Renal cortex interstitium (tissue), 11 donors: Measurements from ENCODE around the gene EGLN1. TPM values are rescaled to one million over a fixed set of nuclear protein-coding genes. Genes with fewer than 3 reads are reported as not detected.

Experiments used
- DNase-seq, 11 donors: peaks; one replicate each; pipeline ENCODE4 v3.0.0-alpha.2; 2013; ENCODE audit warnings: low read depth in 9 of 11, low spot score in 4 of 11; ENCODE audit errors: extremely low read depth in 1 of 11
- polyA plus RNA-seq, 3 donors: library from polyadenylated mRNA; unstranded; fragments of 120-200 nt; gene quantifications; one replicate each; pipeline ENCODE4 v1.2.1, GENCODE V29; 2013; ENCODE audit not compliant: insufficient read length in 3 of 3

The EGLN1 gene
- polyA plus RNA-seq, 3 donors, result 43.7 to 48.1 (median 46.1) TPM

DNA sequence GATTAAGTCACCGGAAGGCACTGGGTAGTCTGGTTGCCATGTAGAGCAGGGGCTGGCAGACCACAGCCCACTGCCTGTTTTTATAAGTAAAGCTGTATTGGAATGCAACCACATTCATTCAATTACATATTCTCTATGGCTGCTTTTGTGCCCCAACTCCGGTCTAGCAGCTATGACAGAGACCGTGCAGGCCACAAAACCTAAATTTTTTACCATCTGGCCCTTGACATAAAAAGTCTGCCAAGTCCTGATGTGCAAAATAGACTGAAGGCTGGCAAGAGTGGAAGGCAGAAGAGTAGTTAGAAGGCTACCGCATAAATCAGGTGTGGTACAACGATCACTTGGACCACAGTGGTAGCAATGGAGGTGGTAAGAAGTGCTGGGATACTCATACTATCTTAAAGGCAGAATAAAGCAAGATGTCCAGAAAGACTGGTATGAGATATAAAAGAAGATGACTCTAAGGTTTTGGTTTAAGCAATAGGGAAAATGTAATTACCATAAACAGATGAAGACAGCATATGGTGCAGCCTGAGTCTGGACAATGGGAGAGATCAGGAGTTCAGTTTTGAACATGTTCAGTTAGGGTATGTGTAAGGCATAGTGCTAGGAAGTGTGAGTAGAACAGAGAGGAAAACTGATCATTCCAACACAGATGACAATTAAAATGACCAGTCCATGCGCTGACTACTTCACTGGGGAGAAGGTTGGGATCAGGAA is 37.2 kb downstream of the EGLN1 start:
- DNase-seq, result no peak

DNA sequence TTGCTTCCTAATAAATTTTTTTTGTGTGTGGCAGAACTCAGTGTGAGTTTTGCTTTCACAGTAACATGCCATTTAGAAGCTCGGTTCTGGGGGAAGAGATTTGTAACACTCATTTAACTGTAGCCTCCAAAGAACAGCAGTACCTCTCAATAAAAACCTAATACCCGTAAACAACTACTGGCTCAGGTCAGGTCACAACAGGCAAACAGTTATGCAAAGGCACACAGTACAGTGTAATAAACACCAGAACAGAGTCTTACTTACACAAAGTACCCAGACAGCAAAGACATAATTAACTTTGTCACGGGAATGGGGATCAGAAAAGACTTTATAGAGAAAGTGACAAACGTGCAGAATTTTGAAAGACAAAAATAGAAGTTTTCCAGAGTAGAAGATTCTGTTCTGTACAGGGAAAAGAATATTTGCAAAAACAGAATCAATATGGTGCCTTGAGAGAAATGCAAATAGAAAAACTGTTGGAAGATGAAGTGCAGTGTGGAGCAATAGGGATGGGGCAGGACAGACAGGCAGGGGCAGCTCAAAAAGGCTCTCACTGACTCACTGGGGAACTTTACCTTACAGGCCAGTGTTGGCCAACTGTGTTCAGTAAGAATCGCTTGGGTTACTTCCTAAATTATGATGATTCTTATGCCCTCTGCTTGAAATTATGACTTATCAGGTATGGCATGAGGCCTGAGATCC is 38.8 kb downstream of the EGLN1 start:
- DNase-seq, result peak in 1 of 11 donors; percentile 19

DNA sequence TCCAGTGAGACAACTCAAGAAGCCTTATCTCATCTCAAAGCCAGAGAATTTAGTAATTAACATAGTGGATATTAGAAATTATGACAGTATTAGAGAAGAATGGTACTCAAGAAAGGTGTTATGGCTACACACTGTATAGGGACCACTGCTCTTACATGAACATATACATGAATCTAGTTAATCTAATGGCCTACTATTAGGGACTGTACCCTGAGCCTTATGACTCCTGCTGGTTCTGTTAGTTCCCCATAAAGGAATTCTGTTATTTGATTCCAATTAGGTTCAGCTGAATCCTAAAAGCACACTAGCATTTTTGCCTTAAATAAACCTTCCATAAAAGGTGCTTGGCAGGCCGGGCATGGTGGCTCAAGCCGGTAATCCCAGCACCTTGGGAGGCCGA is 39.7 kb downstream of the EGLN1 start:
- no peak for DNase-seq

DNA sequence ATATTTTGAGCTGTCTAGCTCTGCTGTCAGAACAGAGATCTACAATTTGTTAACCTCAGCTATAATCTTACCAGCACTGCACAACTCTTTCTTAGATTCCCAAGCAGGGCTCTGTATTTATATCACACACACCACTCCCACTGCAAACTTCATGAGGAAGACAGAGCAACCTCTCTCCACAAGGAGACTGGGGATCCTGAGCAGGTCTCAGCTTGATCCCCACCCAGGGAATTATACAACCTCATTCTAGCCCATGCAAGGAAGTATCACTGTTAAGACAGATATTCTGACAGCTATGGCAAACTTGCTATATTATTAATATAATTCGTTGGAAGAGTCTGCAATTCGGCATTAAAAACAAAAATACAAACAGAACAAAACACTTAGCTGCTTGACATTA is 40.4 kb downstream of the EGLN1 start:
- DNase-seq, result no peak

DNA sequence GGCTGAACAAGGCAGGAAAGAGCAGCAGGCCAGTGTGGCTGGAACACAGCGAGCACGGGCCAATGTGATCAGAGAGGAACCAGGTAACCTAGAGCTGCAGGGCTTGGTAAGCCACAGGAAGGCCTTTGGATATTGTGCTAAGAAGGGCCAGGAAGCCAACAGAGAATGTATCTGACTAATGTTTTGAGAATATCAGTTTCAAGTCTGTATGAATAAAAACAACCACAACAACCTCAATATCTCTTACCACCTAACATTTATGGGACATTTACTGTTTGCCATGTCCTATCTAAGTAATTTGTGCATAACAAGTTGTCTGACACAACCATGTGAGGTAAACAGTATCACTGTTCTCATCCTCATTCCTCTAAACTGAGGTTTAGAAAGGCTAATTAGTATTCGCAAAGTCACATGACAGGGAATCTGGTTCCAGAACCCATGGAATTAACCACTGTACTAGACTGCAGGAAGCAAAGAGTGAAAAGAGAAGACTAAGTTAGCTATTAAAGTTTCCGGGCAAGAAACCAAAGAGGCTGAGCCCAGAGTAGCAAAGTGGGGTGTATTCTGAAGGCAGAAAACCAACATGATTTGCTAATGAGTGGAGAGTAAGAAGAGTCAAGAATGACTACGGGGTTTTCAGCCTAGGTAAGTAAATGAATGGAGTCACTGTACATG is 45.1 kb downstream of the EGLN1 start:
- no peak for DNase-seq

DNA sequence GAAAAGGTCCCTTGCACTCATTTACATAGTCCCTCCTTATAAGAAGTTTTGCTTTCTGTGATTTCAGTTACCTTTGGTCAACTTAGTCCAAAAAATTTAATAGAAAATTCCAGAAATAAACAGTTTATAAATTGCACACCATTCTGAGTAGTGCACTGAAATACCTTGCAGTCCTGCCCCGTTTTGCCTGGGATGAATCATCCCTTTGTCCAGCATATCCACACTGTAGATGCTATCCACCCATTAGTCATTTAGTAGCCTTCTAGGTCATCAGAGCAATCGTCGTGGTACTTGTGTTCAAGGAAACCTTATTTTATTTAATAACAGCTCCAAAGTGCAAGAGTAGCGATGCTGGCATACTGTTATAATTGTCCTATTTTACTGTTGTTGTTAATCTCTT is 46.0 kb downstream of the EGLN1 start:
- DNase-seq, result no peak

DNA sequence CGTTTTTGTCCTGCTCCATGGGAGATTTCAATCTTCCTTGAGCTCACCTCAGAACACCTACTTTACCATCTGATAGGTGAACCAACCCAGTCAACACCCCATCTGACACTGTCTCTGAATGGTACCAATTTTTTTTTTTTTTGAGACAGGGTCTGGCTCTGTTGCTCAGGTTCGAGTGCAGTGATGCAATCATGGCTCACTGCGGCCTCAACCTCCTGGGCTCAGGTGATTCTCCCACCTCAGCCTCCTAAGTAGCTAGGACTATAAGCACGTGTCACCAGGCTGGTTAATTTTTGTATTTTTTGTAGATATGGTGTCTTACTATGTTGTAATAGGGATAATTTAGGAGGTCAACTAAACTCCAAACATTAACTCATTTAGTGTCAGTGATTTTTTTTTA is 47.7 kb downstream of the EGLN1 start:
- DNase-seq, result no peak

DNA sequence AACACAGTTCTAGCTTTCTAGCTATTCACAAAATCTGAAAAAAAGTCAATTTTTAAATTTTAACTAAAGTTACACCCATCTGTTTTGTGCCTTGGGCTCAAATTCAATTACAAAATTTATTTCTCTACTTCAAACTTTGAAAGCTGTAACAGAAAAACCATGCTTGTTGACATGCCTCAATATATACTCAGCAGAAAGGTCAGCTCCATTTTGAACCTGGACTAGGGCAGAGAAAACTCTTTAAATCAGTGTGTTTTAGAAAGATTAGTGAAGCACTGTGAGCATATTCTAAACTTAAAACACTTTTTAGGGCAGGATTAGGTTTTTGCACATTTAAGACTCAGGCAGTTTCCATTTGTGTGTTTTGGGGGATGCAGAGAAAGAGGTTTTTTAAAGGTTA is 49.6 kb downstream of the EGLN1 start:
- DNase-seq, result no peak

DNA sequence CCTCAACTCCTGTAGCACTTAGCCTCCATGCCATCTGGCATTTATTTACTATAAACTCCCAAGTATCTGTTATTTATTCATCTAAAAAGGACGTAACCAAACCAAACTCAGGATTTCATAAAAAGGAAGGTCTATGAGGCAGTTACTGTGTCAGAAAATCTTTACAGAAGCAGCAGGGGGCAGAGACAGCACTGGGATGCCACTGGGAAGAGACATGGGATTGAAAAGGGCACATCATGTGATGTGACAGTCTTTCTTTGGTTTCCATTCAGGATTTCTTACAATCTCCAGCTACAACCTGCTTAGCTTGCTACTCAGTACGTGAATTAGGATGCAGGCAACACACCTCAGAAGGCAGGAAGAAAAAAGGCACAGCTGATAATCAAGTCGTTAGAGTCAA is 52.8 kb downstream of the EGLN1 start:
- DNase-seq, result no peak

DNA sequence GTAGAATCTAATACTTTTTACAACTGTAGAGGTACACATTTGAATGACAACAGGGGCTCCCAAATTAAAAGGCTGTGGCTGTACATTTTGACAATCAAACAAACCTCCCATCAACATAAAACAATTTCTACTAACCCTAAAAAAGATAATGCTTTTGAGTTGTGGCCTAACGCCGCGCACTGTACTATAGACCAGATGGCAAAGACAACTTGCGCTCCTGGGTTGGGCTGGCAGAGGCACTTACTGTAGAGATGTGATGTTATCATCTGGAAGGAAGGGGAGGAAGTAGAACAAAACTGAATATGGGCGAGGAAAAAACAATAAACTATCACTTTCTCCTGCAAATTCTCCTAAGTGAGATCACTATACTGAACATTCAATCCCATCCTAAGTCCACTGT is 57.9 kb downstream of the EGLN1 start:
- DNase-seq, result no peak

DNA sequence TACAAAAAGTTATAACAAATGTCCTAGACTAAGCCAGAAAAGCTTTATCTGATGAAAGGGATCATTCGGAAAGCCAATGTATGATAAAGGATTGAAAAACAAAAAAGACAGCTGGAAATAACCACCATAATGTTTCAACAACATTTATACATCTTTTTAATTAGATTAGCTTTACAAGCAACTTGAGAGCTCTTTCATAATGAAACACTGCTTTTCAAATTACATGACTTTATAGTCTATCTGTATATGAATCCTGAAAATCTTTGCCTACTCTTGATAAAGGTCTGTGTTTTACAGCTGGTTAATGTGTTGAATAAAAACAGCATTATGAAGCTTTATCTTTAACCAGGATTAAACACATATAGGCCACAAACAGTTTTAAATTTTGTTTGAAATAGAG is 58.5 kb downstream of the EGLN1 start:
- DNase-seq, result no peak

DNA sequence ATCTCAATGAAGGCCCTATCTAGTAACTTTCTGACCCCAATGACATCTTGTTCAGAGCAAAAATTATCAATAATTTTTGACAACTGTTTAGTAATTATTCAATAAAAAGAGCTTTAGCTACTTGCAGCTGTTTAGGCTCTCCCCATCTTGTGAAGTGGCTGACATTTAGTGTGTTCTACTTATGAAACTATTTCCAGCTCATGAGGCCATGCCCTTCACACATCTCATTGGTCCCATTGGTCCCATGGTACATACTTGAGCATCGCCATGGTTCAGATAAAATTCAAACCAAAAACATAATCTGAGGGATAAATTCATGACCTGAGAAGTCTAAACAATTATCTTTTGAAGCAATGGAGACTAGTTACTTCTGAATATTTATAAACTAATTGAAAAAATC is 59.8 kb downstream of the EGLN1 start:
- no peak for DNase-seq

DNA sequence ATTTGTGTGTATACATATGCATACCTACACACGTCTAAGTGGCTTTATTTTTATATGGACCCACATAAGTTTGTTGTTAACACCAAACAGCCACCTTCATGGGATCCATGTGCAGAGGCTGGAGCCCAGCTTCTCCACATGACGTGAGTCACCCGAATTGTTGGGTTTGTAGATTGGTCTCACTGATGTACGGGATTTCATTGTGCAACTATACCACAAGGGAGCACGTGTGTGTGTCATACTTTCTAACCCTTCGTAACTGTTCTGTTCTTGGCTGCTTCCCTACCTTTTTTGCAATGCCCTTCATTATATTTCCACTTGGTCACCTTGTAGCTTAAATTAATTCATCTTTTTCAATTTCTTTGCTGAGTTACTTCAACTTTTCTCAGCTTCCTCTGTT is 63.0 kb downstream of the EGLN1 start:
- no peak for DNase-seq

DNA sequence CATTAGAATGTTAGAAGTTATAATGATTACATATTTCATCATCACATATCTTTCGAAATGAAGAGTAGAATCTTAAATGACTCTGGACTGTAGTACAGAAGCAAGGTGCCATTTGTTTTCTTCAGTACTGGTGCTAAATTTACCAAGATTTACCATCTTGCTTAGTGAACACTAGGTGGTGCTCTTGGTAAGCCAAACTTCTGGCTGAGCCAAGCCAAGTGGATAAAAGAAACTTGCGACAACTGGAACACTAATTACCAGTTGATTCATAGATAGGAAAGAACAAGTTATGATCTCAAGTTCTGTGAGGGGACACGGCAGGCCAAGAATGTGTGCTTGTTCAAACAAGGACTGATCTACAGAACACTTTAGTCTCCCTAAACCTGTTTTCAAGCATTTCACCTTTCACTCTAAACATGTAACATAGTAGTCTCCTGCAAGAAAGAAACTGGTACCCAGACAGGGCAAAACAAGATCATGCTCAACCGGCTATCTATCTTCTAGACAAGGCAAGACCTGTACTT is 64.2 kb downstream of the EGLN1 start:
- peak in 4 of 11 donors; percentile 42 to 53 (median 46) for DNase-seq

DNA sequence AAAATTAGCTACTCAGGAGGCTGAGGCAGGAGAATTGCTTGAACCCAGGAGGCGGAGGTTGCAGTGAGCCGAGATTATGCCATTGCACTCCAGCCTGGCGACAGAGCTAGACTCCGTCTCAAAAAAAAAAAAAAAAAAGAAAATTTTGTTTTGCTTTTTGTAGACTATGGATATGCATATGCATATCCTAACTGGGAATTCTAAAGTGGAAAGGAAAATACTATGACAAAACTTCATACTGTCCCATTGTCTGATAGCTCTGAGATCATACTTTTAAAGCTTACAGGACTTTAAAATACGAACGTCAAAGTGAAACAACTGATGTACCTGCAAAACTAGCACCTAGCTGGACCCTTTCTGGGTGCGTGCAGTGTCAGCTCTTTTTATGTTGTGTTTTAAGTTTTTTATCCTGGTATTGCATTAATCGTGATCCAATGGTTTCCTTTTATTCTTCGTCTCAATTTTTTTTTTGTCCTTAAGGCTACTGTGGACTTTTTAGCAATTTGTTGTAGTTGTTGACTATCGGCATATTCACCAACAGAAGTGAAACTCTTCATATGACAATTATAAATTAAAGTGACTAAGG is 64.8 kb downstream of the EGLN1 start:
- DNase-seq, result no peak

DNA sequence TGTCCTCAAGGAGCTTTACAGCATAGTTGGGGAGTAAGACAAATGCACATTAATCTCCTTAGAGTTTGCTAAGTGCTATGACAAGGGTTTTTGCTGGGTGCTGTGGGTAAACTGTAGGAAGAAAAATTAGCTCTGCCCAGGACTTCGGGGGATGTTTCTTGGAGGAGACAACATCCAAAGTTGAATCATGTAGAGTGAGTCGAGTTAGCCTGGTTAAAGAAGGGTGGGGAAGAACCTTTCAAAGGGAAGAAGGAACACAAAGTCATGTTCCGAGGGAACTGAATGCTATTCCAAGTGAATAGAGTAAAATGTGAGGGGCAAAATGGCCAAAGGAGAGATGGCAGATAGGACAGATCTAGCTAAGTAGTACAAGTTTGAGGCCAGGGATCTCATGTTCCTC is 66.9 kb downstream of the EGLN1 start:
- DNase-seq, result no peak

DNA sequence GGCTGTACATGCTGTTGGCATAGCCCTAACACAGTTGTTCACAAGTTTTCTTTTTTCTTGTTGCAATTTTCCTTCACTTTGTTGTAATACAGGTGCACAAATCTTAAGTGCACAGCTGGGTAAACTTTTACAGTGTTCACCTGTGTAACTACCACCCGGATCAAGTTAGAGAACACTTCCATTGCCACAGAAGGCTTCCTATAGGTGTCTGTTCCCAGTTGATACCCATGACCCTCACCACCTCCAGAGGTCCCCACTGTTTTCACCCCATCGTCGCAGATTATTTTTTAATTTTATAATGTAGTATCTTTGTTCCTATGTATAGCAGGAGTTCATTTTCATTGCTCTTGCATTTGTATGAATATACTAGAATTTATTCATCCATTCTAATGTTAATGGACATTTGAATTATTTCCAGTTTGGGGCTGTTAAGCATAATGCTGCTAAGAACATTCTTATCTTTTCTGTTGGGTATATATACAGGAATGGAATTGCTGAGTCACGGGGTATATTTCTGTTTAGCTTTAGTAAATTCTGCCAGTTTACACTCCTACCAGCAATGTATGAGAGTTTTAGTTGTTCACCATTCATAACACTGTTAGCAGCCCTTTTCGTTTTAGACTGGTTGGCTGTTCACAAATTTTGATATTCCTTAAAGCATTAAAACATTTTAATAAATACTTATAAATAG is 67.6 kb downstream of the EGLN1 start:
- DNase-seq, result no peak

DNA sequence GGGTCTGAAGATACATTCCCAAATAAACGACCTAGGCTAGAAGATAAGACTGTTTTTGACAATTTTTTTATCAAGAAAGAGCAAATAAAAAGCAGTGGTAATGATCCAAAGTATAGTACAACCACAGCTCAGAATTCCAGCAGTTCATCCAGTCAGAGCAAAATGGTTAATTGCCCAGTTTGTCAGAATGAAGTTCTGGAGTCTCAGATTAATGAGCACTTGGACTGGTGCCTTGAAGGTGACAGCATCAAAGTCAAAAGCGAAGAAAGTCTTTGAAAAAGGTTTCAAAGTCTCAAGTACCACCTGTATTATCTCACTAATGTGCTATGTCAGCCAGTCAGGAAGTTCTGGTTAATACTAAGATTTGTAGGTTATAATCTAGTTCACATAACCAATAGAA is 69.0 kb downstream of the EGLN1 start:
- DNase-seq, result no peak

DNA sequence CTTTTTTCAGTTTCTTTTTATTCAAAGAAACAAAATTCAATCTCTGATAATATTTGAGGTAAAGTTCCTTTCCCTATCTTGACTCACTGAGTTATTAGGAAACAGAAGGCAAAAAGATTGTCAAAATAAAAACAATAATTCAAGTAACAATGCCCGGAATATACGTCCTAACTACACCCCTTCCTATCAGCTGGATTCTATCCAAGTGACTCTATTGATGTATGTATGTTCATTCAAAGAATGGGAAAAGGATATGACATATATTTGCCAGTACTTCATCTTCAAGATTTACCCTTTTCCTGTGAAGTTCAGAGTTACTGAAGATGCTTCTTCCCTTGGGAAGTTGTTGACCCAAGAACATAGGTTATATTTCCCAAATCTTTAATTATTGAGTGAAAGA is 70.3 kb downstream of the EGLN1 start:
- no peak for DNase-seq
